Urothelium cell line (cell line): ENCODE results near the gene FAM171A1.
A peak's percentile ranks its signal among the peaks of the same experiment; 100 is the strongest.

Experiments used
- DNase-seq: peaks from one replicate; pipeline ENCODE4 v3.0.0; 2011; ENCODE audit warnings: low spot score, mixed read lengths
- FAIRE-seq: peaks from 2 replicates; lab custom pipeline; 2011; peaks lifted over from hg19 to GRCh38; lab: Jason Lieb, UNC

The FAM171A1 gene

DNA sequence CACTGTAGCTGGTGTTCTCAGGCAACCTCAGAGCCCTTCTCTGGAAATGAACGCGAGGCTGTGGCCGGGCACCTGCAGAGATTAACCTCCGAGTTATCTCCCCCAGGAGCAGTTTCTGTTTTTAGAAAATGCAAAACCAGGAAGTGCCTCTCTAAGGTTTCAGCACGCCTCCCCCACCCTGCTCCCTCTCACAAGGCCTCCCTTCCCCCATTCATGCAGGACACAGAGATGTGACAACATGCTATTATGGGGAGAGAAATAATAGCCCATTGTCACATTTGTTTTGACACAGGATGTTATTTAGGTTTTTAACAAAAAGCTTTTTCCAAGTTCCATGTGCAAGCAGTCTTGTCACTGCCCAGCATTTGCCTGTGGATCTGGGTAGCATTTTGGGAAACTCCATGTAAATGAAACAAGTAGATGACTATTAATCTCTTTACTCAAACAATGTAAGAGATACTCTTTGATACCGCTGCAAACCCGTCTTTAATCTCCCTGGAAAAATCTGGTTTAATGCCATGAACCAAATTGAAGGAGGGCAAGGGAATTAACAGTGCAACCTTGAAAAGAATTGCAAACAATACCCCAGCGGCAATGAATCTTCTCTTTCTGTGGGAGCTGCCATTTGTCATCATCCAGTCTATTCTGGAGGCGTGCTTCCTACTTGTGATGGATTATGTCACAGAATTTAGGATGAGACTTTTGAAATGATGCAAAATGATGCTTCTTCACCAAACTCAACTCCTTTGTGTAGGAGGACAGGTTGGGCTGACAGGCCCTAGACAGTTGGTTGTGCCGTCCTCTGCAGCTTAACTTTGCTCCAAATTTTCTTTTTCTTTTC lies 116.1 kb downstream of the FAM171A1 start:
- FAIRE-seq: no peak
- DNase-seq: no peak

DNA sequence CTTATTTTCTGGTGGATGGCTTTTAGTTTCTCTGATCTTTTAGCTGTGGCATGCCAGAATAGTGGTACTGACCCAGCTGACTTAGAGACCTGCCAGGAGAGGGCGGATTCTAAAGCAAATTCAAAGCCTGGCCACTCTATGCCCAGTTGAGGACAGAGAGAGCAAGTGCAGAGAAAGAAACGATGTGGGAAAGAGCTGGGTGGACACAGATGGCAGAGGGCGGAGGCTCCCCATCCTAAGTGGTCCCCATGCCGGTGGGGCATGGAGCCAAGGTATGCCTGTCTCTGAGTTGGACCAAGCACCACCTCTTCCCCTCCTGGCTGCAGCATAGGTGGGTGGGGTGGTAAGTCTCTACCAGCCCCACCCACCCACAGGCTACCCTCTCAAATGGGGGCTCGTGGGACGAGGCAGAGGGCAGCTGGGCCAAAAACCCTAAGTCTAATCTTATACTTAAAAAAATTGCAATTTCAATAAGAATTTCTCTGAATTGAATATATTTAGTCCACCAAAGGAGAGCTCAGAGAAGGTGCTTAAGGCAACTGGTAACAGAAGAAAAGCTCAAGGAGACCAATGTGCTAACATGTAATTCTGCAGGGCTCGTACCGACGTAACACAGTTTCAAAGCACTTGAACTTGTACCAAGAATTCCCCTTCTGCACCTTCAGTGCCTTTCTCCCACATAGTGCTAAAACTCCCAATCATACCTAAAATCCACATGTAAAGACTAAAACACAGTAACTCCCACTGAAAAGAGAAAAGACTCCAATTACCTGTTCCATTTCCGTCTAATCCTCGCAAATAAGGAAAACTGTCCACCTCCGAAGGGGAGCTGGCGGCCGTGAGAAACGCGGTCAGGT lies 116.9 kb downstream of the FAM171A1 start:
- FAIRE-seq (no peak), DNase-seq (no peak)

DNA sequence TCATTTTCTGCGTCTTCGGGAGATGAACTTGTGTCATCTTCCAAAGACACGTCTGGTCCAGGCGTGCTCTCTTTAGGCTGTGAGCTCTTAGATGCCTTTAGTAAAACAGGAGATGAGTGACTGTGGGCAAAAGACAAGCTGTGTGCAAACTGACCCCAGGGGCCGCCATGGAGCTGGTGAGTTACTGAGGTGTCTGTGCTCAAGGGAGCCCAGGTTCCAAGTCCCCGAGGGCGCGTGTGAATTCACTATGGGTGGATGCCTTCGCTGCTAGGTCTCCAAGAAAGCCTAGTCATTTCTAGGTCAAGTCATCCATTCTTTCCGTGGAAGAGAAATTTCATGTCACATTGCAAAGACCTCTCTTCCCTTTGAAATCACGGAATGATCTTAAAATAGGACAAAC lies 118.7 kb downstream of the FAM171A1 start:
- no peak for FAIRE-seq

DNA sequence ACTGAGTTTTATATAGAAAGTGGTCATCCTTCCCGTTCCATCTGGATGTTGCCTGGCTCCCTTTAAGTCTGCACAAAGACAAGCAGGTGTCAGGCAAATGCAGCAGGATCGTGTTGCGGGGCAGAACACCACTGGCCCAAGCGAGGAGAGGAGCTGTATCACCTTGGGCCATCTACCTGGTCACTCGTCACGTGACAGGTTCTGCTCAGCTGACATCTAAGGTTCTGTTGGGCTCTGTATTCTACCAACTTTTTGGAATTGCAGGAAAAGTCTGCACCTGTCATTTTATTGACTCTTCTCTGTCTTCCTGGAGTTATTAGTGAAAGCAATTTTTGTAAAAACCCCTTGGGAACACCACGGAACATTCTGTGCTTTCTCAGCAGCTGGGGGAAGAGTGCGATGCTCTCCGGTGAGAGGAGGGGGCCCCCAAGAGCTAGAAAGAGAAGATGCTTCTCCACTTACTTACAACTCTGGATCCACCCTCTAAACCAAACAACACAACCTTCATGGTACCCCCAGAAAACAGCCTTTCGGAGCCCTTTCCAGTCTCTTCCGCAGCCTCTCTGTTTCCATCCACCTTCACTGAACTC lies 119.2 kb downstream of the FAM171A1 start:
- DNase-seq: no peak
- no peak for FAIRE-seq

More for the DNA sequence above, 118.7 kb downstream of the FAM171A1 start:
- DNase-seq: no peak

DNA sequence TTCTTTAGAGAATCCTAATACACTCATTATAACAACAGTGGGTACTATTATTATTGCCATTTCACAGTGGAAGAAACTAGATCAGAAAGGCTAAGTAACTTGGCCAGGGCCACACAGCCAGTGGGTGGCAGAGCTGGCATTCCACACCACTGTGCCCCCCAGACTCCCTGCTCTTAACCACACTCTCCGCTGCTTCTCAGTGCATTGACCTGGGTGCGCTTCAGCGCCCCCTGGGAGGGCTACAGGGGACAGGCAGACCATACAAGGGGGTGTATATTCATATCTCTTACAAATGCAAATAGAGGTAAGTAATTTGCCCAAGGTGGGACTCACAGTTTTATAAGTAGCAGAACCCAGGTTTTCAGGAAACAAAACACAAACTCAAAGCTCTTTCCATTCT lies 125.6 kb downstream of the FAM171A1 start:
- FAIRE-seq (no peak), DNase-seq (no peak)

DNA sequence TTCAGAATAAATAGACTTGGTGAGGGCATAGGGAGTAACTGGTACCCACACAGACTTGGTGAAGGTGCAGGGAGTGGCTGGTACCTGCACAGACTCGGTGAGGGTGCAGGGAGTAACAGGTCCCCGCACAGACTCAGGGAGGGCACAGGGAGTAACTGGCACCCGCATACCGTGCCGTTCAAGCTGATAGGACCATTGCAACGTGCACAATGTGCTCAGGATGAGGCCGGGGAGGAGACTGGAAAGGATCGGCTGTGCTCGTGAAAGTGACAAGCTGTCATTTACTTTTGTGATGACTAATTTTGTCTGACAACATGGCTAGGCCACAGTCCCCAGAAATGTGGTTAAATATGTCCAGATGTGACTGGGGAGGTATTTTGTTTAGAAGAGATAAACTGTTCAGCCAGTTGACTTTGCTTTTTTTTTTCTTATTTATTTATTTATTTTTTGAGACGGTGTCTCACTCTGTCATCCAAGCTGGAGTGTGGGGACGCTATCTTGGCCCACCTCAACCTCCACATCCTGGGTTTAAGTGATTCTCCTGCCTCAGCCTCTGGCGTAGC lies 126.4 kb downstream of the FAM171A1 start:
- FAIRE-seq (no peak), DNase-seq (no peak)

DNA sequence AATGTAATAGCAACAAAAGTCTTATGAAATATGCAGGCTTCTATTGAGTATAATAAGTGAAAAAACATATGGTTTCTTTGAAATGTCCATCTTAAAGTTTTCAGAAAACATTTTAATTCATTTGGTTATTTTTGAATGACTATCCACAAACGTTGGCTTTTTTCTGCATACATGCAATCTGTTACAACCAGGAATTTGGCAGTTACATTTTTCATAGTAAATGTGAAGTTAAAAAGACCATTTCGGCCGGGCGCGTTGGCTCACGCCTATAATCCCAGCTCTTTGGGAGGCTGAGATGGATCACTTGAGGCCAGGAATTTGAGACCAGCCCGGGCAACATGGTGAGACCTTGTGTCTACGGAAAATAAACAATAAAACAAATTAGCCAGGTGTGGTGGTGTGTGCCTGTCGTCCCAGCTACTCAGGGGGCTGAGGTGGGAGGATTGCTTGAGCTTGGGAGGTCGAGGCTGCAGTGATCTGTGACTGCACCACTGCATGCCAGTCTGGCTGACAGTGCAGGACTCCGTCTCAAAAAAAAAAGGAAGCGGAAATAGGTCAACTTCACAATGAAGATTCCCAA lies 128.7 kb downstream of the FAM171A1 start:
- DNase-seq (no peak), FAIRE-seq (no peak)

DNA sequence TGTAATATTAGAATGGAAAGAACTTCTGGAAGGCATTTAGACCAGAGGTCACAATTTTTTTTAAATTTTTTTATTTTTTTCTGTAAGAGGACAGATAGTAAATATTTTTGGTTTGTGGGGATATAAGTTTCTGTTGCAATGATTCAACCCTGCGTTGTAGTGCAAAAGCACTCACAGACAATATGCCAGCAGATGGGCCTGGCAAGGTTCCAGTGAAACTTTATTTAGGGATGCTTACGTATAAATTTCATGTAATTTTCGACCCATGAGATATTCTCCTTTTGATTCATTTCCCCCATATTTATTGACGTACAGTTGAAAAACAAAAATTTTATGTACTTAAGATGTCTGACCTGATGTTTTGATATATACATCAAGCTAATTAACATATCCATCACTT lies 129.8 kb downstream of the FAM171A1 start:
- FAIRE-seq (no peak), DNase-seq (no peak)

DNA sequence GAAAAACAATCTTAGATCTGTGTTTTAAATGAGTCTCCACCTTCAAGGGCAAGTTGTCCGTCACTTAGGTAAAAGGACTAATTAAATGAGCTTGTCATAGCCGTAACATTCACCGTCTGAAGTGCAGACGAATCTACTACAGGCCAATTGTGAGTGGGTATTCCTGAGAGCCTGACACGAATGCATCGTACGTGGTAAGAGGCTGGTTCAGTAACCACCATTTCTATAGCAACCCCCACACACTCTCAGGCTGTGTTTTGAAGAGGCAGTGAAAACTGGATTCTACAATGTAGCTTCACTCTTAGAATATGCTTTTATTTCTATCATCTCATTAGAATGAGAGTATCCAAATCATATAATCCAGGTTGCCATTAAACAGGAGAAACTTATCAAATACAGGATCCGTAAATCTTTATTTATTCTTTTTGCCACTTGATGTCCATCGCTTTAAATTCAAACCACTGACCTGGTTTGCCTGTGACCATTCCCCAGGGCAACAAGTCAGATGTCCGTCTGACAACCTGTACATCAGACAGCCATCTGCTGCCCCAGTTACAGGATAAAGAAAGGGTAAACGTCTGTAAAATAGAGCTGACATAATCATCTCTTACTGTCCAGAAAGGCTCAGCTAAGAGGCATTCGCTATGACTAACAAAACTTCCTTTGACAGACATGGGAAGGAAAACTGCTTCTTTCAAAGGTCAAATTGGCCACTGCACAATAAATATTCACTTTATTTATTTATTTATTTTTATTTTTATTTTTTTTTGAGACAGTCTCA lies 132.3 kb downstream of the FAM171A1 start:
- DNase-seq (no peak), FAIRE-seq (no peak)

DNA sequence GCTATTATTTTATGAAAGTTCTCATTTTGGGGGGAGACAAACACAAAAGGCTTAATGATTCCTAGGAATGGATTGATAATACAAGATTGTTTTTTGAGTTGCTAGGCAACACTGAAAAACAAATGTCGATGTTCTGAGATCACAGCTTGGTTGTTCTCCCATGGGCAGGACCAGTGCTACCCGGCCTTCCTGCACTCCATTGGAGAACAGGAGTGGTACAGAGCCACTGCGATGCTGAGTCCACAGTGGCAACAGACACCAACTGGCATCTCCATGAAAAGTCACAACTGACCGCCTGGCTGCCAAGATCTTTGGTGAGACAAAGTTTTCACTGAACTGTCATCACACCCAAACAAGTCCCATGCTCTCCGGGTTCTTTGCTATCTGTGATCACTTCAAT lies 133.7 kb downstream of the FAM171A1 start:
- DNase-seq: peak; percentile 32
- no peak for FAIRE-seq

DNA sequence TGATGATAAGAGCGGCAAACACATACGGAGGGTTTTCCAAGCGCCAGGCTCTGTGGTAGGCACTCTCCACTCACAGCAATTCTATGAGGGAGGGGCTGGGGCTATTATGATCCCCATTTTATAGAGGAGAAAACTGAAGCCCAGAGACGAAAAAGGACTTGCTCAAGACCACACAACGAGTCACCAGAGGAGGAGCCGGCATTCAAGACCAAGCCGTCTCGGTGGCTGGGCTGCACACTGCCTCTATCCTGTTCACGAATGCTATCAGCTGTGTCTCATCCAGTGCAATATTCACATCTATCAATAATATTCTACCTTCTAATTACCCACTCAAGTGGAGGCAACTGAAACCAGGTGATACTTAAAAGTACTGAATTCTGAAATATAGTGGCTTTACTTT lies 134.7 kb downstream of the FAM171A1 start:
- DNase-seq: no peak
- no peak for FAIRE-seq

DNA sequence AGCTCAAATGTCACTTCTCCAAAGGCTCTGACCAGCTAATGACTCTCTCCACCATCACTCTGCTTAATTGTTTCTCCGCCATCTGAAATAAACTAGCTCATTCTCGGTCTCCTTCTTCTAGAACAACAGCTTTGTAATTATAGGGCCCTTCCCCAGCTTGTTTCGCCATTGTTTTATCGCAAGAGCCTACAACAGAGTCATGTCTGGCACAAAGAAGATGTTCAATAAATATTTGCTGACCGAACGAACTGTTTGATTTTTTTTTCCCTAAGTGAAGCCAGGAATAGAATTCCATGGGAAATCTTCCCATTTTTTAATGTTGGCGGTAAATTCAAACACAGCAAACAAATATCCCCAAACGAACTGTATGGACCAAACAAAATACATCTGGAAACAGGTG lies 138.8 kb downstream of the FAM171A1 start:
- no peak for DNase-seq
- no peak for FAIRE-seq

DNA sequence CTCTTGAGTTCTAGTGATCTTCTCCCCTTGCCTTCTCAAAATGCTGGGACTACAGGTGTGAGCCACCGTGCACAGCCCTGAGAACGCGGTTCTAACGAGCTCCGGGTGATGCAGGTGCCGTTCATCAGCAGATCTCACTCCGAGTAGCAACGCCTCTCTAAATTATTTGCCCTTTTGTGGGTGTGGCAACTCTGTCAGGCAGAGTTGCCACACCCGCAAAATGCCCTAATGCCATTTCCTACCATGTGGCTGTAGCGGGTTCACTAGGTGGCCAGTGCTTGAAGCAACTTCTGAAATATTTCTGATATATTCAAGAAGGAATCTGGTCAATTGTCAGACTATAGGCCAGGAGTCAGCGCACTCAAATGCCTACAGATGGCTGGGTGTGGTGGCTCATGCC lies 139.7 kb downstream of the FAM171A1 start:
- DNase-seq: no peak
- no peak for FAIRE-seq

DNA sequence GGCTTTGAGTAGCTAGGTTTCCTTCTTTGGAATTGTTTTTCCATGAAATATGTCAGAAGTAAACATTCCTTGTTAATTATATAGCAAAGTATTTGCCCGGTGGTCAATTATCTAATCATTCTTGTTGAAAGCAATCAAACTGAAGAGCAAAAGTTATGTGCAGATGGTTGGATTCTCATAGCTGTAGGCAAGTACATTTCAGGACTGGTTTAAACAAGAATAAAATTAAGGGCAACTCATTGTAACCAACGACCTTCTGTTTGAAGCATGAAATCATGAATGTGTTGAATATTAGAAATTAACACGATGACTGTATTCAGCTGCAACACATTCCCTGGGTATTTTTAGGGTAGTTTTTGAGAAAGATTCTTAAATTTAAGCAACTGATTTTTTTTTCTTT lies 140.8 kb downstream of the FAM171A1 start:
- no peak for DNase-seq
- no peak for FAIRE-seq

DNA sequence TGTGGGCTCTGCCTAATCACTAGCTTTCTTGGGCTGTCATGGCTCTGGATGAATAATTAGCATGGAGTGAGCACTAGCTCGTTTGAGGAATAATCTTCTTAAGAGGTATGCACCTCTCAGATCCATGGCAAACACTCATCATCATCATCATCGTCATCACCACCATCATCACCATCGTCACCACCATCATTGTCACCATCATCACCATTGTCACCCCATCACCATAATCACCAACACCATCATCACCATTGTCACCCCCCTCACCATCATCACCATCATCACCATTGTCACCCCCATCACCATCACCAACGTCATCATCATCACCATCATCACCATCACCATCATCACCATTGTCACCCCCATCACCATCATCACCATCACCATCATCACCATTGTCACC lies 141.8 kb downstream of the FAM171A1 start:
- DNase-seq: no peak
- FAIRE-seq: peak; percentile 99

DNA sequence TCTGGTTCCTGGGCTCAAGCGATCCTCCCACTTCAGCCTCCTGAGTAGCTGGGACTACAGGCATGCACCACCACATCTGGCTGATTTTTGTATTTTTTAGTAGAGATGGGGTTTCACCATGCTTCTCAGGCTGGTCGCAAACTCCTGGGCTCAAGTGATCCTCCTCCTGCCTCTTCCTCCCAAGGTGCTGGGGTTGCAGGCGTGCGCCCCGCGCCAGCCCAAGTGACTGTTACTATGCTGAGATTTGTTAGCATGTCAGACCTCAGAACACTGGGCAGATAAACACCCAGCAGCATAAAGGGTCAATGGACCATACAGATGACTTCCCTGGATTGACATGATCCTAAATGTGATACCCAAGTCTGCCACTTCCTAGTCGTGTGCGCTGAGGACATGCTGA lies 142.7 kb downstream of the FAM171A1 start:
- DNase-seq: no peak
- FAIRE-seq: no peak

DNA sequence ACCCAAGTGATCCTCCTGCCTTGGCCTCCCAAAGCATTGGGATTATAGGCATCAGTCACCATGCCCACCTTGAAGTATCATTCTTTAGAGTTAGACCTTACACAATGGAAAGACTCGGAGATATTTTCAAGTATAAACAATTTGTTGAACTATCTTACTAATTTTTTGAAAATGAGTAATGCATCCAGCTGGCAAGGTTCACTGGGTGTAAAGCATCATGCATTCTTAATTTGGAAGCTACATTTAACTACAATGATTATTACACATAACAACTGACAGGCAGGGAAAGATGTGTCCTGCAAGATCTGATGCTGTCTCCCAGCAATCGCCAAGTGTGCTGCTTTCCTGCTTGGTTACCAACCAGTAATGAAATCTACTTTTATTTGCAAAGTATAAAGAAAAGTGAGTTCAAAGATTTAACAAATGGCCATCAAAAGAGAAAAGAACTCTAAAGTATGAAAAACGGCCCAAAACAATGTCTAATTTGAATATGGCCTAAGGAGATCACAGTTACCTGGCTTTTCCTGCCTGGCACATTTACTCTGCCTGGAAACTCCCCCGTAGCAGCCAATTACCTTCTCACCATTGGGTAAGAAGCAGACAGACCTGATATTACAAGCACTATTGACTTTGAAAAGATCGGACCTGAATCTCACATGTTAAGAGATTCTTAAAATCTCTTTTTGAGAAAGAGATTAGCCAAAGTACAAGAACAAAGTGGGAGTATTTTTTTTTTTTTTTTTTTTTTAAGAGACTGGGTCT lies 143.3 kb downstream of the FAM171A1 start:
- FAIRE-seq: no peak

DNA sequence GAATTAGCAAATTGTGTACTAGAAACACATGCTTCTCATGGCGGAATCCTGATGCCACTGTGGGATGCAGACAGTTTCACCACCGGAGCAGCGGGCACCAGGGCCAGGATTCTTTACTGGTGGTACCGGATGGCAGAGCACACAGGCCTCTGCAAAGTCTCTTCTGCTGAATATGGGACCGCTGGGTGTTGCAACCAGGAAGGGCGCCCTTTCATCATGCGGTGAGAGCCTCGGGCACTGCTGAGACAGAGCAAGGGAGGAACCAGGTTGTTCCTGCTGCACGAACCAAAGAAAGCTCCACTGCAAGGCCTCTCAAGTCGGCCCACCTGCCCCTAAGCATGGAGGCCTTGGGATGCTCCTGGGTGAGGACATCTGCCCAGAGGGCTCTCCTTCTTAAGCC lies 145.6 kb downstream of the FAM171A1 start:
- FAIRE-seq (no peak), DNase-seq (no peak)

More for the DNA sequence above, 143.3 kb downstream of the FAM171A1 start:
- no peak for DNase-seq

DNA sequence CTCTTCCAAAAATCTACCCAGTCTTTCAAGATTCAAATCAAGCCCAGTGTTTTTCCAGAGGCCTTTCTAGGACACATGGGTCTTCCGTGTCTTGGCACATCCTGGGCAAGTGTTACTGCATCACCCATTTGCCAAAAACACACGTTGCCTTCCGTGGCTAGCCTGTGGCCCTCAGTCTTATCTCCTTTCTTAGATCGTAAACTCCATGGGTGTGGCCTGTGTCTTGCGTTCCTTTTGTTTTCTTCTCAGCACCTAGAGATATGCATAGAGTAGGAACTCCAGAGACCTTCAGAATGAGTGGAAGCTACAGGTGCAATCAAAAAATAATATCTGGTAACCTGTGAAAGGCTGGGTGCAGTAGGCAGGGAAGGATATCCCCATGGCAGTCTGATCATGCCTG lies 146.1 kb downstream of the FAM171A1 start:
- FAIRE-seq (no peak), DNase-seq (no peak)
